Adrenal gland (tissue), 12 donors: ENCODE measurements around the gene SHLD2. TPM values are rescaled to one million over a fixed set of nuclear protein-coding genes. Genes with fewer than 3 reads are reported as not detected.

ENCODE experiments used
- DNase-seq, 7 donors: peaks; one replicate each; pipeline ENCODE4 v3.0.0-alpha.2; 2019 to 2020
- H3K27ac ChIP-seq, 5 donors: fragments of 200-600 bp; sonication (generic) in 4 of 5; 1 replicate in 3 of 5; 2 replicates in 2 of 5; pipeline versions ENCODE4 v1.5.1 to v1.8.0; 2016 to 2020; ENCODE audit warnings: mild to moderate bottlenecking in 1 of 5
- H3K27me3 ChIP-seq: fragments of 200-600 bp; 2 replicates; pipeline ENCODE4 v1.8.0; 2021
- H3K36me3 ChIP-seq, 2 donors: fragments of 200-600 bp; replicated peaks in 1 of 2; 1 replicate in 1 of 2; 2 replicates in 1 of 2; pipeline versions ENCODE4 v1.5.1 to v1.8.0; 2018 to 2022
- H3K4me1 ChIP-seq, 2 donors: fragments of 200-600 bp; replicated peaks in 1 of 2; 1 replicate in 1 of 2; 2 replicates in 1 of 2; pipeline versions ENCODE4 v1.5.1 to v1.8.0; 2018 to 2021
- H3K4me3 ChIP-seq, 4 donors: fragments of 200-600 bp; sonication (generic) in 3 of 4; one replicate each; pipeline ENCODE4 v1.5.1; 2016 to 2018
- H3K9me3 ChIP-seq, 3 donors: fragments of 200-600 bp; sonication (generic) in 1 of 3; replicated peaks in 1 of 3; 1 replicate in 2 of 3; 2 replicates in 1 of 3; pipeline versions ENCODE4 v1.5.1 to v1.8.0; 2016 to 2021
- POLR2A ChIP-seq, 2 donors: fragments of 450-650 bp; IDR thresholded peaks; one replicate each; pipeline ENCODE4 v1.6.1; 2017; ENCODE audit warnings: antibody characterized with exemption in 2 of 2, mild to moderate bottlenecking in 2 of 2, moderate library complexity in 1 of 2
- WGBS, 4 donors: extraction: QIAGEN DNeasy Blood & Tissue Kit in 2 of 4; methylation state at CpG; one replicate each; pipeline versions ENCODE4 v1.1.5 to v1.1.7; 2013 to 2017; 5-methylcytosine and 5-hydroxymethylcytosine counted together
- intact Hi-C, 2 donors: fragments of 100-400 bp; cut with DNase I; formaldehyde crosslinking; loops; one replicate each; pipeline versions ENCODE4 v1.14.1 to v1.15.0; 2022 to 2023
- polyA plus RNA-seq, 3 donors: library from polyadenylated mRNA; stranded (reverse); fragments of 200-250 nt in 2 of 3; fragments of 350-450 nt in 1 of 3; fragmentation: Illumina TruSeq in 1 of 3; extraction: RNeasy Lipid Tissue Mini Kit (QIAGEN cat#74804) in 1 of 3; gene quantifications; one replicate each; pipeline ENCODE4 v1.2.3, GENCODE V29; 2013 to 2014
- total RNA-seq, 9 donors: library from RNA; depleted of rRNA in 4 of 9; stranded (reverse); fragments of >200 nt in 4 of 9; fragments of 120-200 nt in 1 of 9; fragmentation: NEBNext Ultra II Directional in 1 of 9; extraction: Animal tissue kit (Norgen Biotek cat#: 25700) in 1 of 9; gene quantifications; one replicate each; pipeline versions ENCODE4 v1.1.0 to v1.2.4, GENCODE V29; 2013 to 2023
- TF ChIP-seq, protein P1 (sequence below), 6 experiments: fragments of 450-650 bp in 4 of 6; fragments of 200-600 bp in 2 of 6; sonication (generic) in 1 of 6; IDR thresholded peaks; 1 replicate in 5 of 6; 2 replicates in 1 of 6; pipeline versions ENCODE4 v1.5.1 to v1.8.0; 2016 to 2021; ENCODE audit warnings: antibody characterized with exemption in 6 of 6, mild to moderate bottlenecking in 2 of 6, moderate library complexity in 1 of 6
- donor health status: healthy with polysubstance abuse.
- donor health status: Bipolar disorder and iron deficiency.
- donor health status: DM: yes; HTN: yes; CAD: no.
- donor health status: DM: no; HTN: no; CAD: no.
- donor health status: DM: no; HTN: no; CAD: no.
- donor health status: DM: yes; HTN: yes; CAD: no.

SHLD2 gene
- total and polyA plus RNA-seq, 12 donors, result 18.3 to 64.9 (median 36.6) TPM

DNA sequence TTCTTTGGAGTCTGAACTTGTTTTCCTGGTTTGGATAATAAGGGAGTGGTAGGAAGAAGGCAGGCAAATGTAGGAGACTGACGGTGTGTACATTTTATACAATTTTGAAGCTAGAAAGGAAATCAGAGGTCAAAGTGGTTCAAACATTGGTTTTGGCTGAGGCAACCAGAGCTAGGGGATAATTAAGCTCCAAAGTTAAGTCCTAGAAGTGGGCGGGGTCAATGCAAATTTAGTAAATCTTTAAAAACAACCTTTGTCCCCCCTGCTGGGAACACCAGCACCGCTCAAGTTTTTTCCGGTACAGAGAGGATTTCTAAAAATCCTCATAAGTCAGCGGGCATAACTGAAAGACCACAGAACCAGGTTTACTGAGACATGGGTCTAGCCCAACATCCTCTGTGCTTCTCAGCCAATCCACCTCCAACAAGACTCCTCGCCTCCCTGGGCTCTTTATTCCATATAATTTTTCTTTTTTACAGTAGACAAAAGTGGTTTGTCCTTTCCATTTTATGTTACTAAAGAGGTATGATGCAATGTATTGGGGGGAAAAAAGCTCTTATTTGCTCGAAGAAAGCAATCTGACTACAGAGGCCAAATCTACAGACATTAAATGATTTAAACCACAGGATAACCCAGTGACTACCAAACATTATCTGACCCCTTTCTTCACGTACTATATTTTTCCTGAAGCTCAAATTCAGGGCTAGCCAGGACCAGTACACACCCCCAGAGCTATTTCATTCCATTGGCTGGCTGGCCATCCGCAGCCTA is 2.0 kb upstream of the SHLD2 start:
- DNase-seq, result peak in 2 of 7 donors; percentile 28 to 34
- no peak for TF ChIP-seq POLR2A (IDR thresholded peaks at IDR 0.05)
- TF ChIP-seq, protein P1, sequence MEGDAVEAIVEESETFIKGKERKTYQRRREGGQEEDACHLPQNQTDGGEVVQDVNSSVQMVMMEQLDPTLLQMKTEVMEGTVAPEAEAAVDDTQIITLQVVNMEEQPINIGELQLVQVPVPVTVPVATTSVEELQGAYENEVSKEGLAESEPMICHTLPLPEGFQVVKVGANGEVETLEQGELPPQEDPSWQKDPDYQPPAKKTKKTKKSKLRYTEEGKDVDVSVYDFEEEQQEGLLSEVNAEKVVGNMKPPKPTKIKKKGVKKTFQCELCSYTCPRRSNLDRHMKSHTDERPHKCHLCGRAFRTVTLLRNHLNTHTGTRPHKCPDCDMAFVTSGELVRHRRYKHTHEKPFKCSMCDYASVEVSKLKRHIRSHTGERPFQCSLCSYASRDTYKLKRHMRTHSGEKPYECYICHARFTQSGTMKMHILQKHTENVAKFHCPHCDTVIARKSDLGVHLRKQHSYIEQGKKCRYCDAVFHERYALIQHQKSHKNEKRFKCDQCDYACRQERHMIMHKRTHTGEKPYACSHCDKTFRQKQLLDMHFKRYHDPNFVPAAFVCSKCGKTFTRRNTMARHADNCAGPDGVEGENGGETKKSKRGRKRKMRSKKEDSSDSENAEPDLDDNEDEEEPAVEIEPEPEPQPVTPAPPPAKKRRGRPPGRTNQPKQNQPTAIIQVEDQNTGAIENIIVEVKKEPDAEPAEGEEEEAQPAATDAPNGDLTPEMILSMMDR (IDR thresholded peaks at IDR 0.05), result no peak
- intact Hi-C loops, result no loop called here
- Histone ChIP-seq H3K36me3 (no peaks in the 10 kb centered on the region), H3K4me1 (peaks cover 30 to 64% of the 10 kb centered on the region in 2 donors), H3K27me3 (no peaks in the 10 kb centered on the region), H3K9me3 (no peaks in the 10 kb centered on the region), H3K4me3 (peak overlapping the region in 3 of 4 donors; percentile 27 to 93 (median 70)), H3K27ac (peak overlapping the region in 3 of 5 donors; percentile 94 to 99 (median 99))
- 4 to 5% (median 5%) methylated on average over 9 of the region's 9 CpGs for WGBS, 4 donors

DNA sequence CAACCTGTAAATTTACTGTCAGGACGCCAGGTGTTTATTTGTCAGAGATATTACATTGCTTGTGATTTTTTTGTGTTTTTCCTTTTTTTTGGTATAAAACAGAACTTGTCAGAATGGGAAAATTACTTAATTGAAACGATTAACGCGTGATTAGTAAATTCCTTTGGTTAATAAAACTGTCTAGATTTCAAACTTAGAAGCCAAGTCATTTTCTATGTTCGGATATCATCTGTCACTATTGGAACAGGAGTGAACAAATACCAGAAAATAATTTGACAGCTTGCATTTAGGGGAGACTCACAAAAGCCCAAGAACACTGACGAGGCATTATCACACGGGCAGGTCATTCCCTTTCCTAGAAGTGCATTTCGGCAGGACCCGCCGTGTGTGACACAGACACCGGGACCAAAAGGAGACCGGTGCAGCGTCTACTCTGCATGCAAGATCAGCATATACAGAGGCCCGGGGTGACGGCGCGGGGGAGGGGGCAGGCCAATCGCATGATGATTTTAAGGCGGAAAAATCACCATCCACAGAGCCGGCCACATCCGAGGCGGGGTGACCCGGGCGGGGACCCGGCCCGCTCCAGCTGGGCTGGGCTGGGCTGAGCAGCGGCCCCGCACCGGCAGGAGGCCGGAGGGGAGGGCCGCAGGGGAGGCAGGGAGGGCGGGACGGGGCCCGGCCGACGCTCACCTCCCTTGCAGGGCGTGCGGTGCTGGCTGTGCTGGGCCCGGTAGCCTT is 1.2 kb upstream of the SHLD2 start:
- Histone ChIP-seq H3K4me3 (peak overlapping the region; percentile 27 to 93 (median 80)), H3K9me3 (no peaks in the 10 kb centered on the region), H3K27me3 (no peaks in the 10 kb centered on the region), H3K4me1 (peaks cover 30 to 56% of the 10 kb centered on the region in 2 donors), H3K27ac (peak overlapping the region; percentile 88 to 99 (median 97)), H3K36me3 (no peaks in the 10 kb centered on the region)
- intact Hi-C loops, result no loop called here
- TF ChIP-seq POLR2A (IDR thresholded peaks at IDR 0.05), result peak in 1 of 2 donors; percentile 62
- TF ChIP-seq, protein P1 (IDR thresholded peaks at IDR 0.05), result no peak
- DNase-seq, result peak; percentile 74 to 89 (median 80)
- 1 to 3% (median 1%) methylated on average over 10 to 38 of the region's 39 CpGs for WGBS, 4 donors

DNA sequence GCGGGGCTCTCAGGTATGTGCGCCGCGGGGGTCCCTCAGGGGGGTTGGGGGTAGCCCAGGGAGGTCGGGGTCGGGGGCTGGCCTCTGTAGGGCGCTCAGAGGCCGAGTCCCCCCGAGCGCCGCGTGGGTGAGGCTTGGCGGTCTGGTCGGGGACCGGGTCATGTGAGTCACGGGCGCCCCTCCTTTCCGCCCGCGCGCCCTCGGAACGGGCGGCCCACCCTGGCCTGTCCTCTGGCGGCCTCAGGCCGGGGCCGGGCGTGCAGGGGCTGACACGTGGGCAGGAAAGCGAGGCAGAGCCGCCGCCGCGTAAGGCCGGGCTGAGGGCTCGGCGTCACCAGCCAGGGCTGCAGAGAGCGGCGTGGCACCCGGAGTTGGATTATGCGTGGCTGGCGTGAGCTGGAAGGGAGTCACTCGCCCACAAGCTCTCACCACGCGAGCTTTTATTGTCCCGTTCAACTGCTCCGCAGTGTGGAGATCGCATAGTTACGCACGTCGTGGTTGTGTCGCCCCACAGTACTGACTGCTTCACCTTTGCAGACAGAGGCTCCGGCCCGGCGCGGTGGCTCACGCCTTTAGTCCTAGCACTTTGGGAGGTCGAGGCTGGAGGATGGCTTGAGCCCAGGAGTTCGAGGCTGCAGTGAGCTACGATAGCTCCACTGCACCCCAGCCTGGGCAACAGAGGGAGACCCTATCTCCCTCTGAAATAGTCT is 385 bp downstream of the SHLD2 start:
- intact Hi-C loops, result no loop called here

More for the DNA sequence above, 385 bp downstream of the SHLD2 start:
- DNase-seq, result peak; percentile 86 to 92 (median 90)
- TF ChIP-seq, protein P1 (IDR thresholded peaks at IDR 0.05), result peak in 1 of 6 experiments; percentile 11
- TF ChIP-seq POLR2A (IDR thresholded peaks at IDR 0.05), result peak; percentile 60 to 84
- peak overlapping the region; percentile 59 to 99 (median 99) for H3K27ac ChIP-seq
- peaks cover 0 to 4% of the 10 kb centered on the region in 2 donors for H3K36me3 ChIP-seq
- H3K27me3 ChIP-seq, result no peaks in the 10 kb centered on the region
- peaks cover 19 to 40% of the 10 kb centered on the region in 2 donors for H3K4me1 ChIP-seq
- H3K9me3 ChIP-seq, result peaks cover 0 to 3% (median 0%) of the 10 kb centered on the region in 3 donors
- WGBS, 4 donors, result 0 to 1% (median 1%) methylated on average over 2 to 59 of the region's 60 CpGs
- peak overlapping the region; percentile 8 to 93 (median 75) for H3K4me3 ChIP-seq
